HEK293 (cell line): ENCODE measurements around the gene EXTL1.

Experiments used
- CTCF ChIA-PET: fragments of 350-600 bp; formaldehyde crosslinking; extraction: SDS; loops from one replicate; lab custom pipeline; 2021; ENCODE audit warnings: antibody characterized with exemption; lab: Yijun Ruan, JAX
- POLR2A ChIA-PET: fragments of 300-600 bp; formaldehyde crosslinking; extraction: SDS; loops from one replicate; lab custom pipeline; 2020; ENCODE audit warnings: antibody characterized with exemption, inconsistent platforms; lab: Yijun Ruan, JAX
- H3K27ac ChIP-seq: fragments of 200-500 bp; sonication (Bioruptor generic); 2 replicates; pipeline ENCODE4 v1.5.1; 2014; ENCODE audit warnings: low read depth, low read length, control low read depth, inconsistent platforms; ENCODE audit errors: extremely low read depth
- H3K36me3 ChIP-seq, 2 experiments: fragments of 200-500 bp in 1 of 2; sonication (Bioruptor generic) in 1 of 2; 1 replicate in 1 of 2; 2 replicates in 1 of 2; pipeline ENCODE4 v1.5.1; 2014 to 2017; ENCODE audit warnings: inconsistent platforms in 2 of 2, low read length in 2 of 2; ENCODE audit not compliant: control insufficient read depth in 2 of 2, insufficient read depth in 1 of 2
- H3K4me1 ChIP-seq: fragments of 200-500 bp; sonication (Bioruptor generic); 2 replicates; pipeline ENCODE4 v1.5.1; 2014; ENCODE audit warnings: mild to moderate bottlenecking, low read length, inconsistent platforms; ENCODE audit not compliant: control insufficient read depth, insufficient read depth
- H3K4me3 ChIP-seq: 2 replicates; pipeline ENCODE4 v1.5.1; 2011; ENCODE audit warnings: low read depth, mild to moderate bottlenecking, control low read depth, low read length, moderate library complexity
- H3K9me3 ChIP-seq: fragments of 200-500 bp; sonication (Bioruptor generic); 2 replicates; pipeline ENCODE4 v1.5.1; 2014; ENCODE audit warnings: low read depth, low read length, inconsistent platforms; ENCODE audit not compliant: control insufficient read depth, insufficient read depth
- ATF2 ChIP-seq: fragments of 450-650 bp; formaldehyde crosslinking; IDR thresholded peaks from 2 replicates; pipeline ENCODE4 v1.5.1; 2016; ENCODE audit warnings: missing biosample characterization, missing genetic modification characterization, low read depth
- GLIS2 ChIP-seq: fragments of 450-650 bp; formaldehyde crosslinking; IDR thresholded peaks from 2 replicates; pipeline ENCODE4 v1.5.1; 2016; ENCODE audit warnings: missing biosample characterization, missing genetic modification characterization
- HIC1 ChIP-seq: fragments of 450-650 bp; formaldehyde crosslinking; IDR thresholded peaks from 2 replicates; pipeline ENCODE4 v1.5.1; 2016; ENCODE audit warnings: missing biosample characterization, missing genetic modification characterization
- KLF16 ChIP-seq: fragments of 450-650 bp; formaldehyde crosslinking; IDR thresholded peaks from 2 replicates; pipeline ENCODE4 v1.5.1; 2017; ENCODE audit warnings: missing biosample characterization, missing genetic modification characterization
- KLF8 ChIP-seq: fragments of 450-650 bp; formaldehyde crosslinking; IDR thresholded peaks from 2 replicates; pipeline ENCODE4 v1.5.1; 2016; ENCODE audit warnings: missing biosample characterization, missing genetic modification characterization
- MEIS1 ChIP-seq: sonication (generic); formaldehyde crosslinking; IDR thresholded peaks from 2 replicates; pipeline ENCODE4 v1.8.1; 2022; ENCODE audit warnings: missing genetic modification reagents, mild to moderate bottlenecking, borderline replicate concordance
- PBX3 ChIP-seq: sonication (generic); formaldehyde crosslinking; IDR thresholded peaks from 2 replicates; pipeline ENCODE4 v1.8.1; 2022; ENCODE audit warnings: mild to moderate bottlenecking, moderate library complexity, missing genetic modification reagents
- PRDM6 ChIP-seq: fragments of 450-650 bp; formaldehyde crosslinking; IDR thresholded peaks from 2 replicates; pipeline ENCODE4 v1.5.1; 2017; ENCODE audit warnings: missing biosample characterization, missing genetic modification characterization
- SCRT1 ChIP-seq: fragments of 450-650 bp; formaldehyde crosslinking; IDR thresholded peaks from 2 replicates; pipeline ENCODE4 v1.5.1; 2016; ENCODE audit warnings: missing biosample characterization, missing genetic modification characterization, borderline replicate concordance
- TRIM28 ChIP-seq: IDR thresholded peaks from 2 replicates; pipeline ENCODE4 v1.6.1; 2011; ENCODE audit warnings: low read length, control low read depth, borderline replicate concordance
- YY1 ChIP-seq: fragments of 450-650 bp; formaldehyde crosslinking; IDR thresholded peaks from 2 replicates; pipeline ENCODE4 v1.5.1; 2018; ENCODE audit warnings: missing biosample characterization, missing genetic modification characterization
- ZBTB21 ChIP-seq: fragments of 450-650 bp; formaldehyde crosslinking; IDR thresholded peaks from 2 replicates; pipeline ENCODE4 v1.5.1; 2017; ENCODE audit warnings: missing biosample characterization, missing genetic modification characterization
- ZBTB26 ChIP-seq: fragments of 450-650 bp; formaldehyde crosslinking; optimal IDR thresholded peaks from 2 replicates; pipeline ENCODE3; 2016; ENCODE audit warnings: missing biosample characterization, mild to moderate bottlenecking, missing genetic modification characterization
- ZEB2 ChIP-seq: fragments of 450-650 bp; formaldehyde crosslinking; IDR thresholded peaks from 2 replicates; pipeline ENCODE4 v1.5.1; 2016; ENCODE audit warnings: missing biosample characterization, missing genetic modification characterization
- ZFP3 ChIP-seq: fragments of 450-650 bp; formaldehyde crosslinking; IDR thresholded peaks from 2 replicates; pipeline ENCODE4 v1.5.1; 2016; ENCODE audit warnings: low read depth, missing biosample characterization, missing genetic modification characterization
- ZFP41 ChIP-seq: fragments of 450-650 bp; formaldehyde crosslinking; IDR thresholded peaks from 2 replicates; pipeline ENCODE4 v1.5.1; 2016; ENCODE audit warnings: missing biosample characterization, missing genetic modification characterization, borderline replicate concordance
- ZNF10 ChIP-seq: fragments of 450-650 bp; formaldehyde crosslinking; IDR thresholded peaks from 2 replicates; pipeline ENCODE4 v1.5.1; 2017; ENCODE audit warnings: missing biosample characterization, missing genetic modification characterization
- ZNF140 ChIP-seq: fragments of 450-650 bp; formaldehyde crosslinking; IDR thresholded peaks from 2 replicates; pipeline ENCODE4 v1.5.1; 2016; ENCODE audit warnings: missing biosample characterization, missing genetic modification characterization
- ZNF169 ChIP-seq: fragments of 450-650 bp; formaldehyde crosslinking; IDR thresholded peaks from 2 replicates; pipeline ENCODE4 v1.5.1; 2016; ENCODE audit warnings: missing biosample characterization, missing genetic modification characterization
- ZNF184 ChIP-seq: fragments of 450-650 bp; IDR thresholded peaks from 2 replicates; pipeline ENCODE4 v1.5.1; 2018; ENCODE audit warnings: missing biosample characterization, mild to moderate bottlenecking, missing genetic modification characterization
- ZNF214 ChIP-seq: fragments of 450-650 bp; formaldehyde crosslinking; IDR thresholded peaks from 2 replicates; pipeline ENCODE4 v1.5.1; 2017; ENCODE audit warnings: missing biosample characterization, mild to moderate bottlenecking, missing genetic modification characterization, borderline replicate concordance
- ZNF239 ChIP-seq: fragments of 450-650 bp; formaldehyde crosslinking; IDR thresholded peaks from 2 replicates; pipeline ENCODE4 v1.5.1; 2016; ENCODE audit warnings: missing biosample characterization, missing genetic modification characterization
- ZNF433 ChIP-seq: fragments of 450-650 bp; formaldehyde crosslinking; IDR thresholded peaks from 2 replicates; pipeline ENCODE4 v1.5.1; 2016; ENCODE audit warnings: missing biosample characterization, missing genetic modification characterization, low read depth
- ZNF501 ChIP-seq: fragments of 450-650 bp; formaldehyde crosslinking; IDR thresholded peaks from 2 replicates; pipeline ENCODE4 v1.5.1; 2016; ENCODE audit warnings: missing biosample characterization, missing genetic modification characterization
- ZNF510 ChIP-seq: fragments of 450-650 bp; formaldehyde crosslinking; IDR thresholded peaks from 2 replicates; pipeline ENCODE4 v1.5.1; 2018; ENCODE audit warnings: mild to moderate bottlenecking, missing genetic modification characterization, missing biosample characterization; ENCODE audit not compliant: insufficient replicate concordance
- ZNF623 ChIP-seq: fragments of 450-650 bp; formaldehyde crosslinking; IDR thresholded peaks from 2 replicates; pipeline ENCODE4 v1.5.1; 2016; ENCODE audit warnings: missing biosample characterization, missing genetic modification characterization
- ZNF626 ChIP-seq: fragments of 450-650 bp; sonication (Bioruptor Pico); formaldehyde crosslinking; IDR thresholded peaks from 2 replicates; pipeline ENCODE4 v1.5.1; 2018; ENCODE audit warnings: missing biosample characterization, missing genetic modification characterization, inconsistent platforms
- ZNF629 ChIP-seq: fragments of 450-650 bp; formaldehyde crosslinking; IDR thresholded peaks from 2 replicates; pipeline ENCODE4 v1.5.1; 2017; ENCODE audit warnings: missing biosample characterization, missing genetic modification characterization
- ZNF660 ChIP-seq: fragments of 450-650 bp; IDR thresholded peaks from 2 replicates; pipeline ENCODE4 v1.5.1; 2018; ENCODE audit warnings: missing biosample characterization, mild to moderate bottlenecking, missing genetic modification characterization
- ZNF664 ChIP-seq: fragments of 450-650 bp; formaldehyde crosslinking; IDR thresholded peaks from 2 replicates; pipeline ENCODE4 v1.5.1; 2016; ENCODE audit warnings: missing biosample characterization, missing genetic modification characterization
- ZNF785 ChIP-seq: fragments of 450-650 bp; formaldehyde crosslinking; IDR thresholded peaks from 2 replicates; pipeline ENCODE4 v1.5.1; 2016; ENCODE audit warnings: missing biosample characterization, missing genetic modification characterization

The EXTL1 gene

GRCh38 chr1:25978403-25978802, 43.2 kb upstream of the EXTL1 start:
- H3K9me3 ChIP-seq: no peaks in the 10 kb centered on the region
- TF ChIP-seq ZNF664 (no peak), ZNF184 (no peak), ZEB2 (tag by site-specific recombination) (no peak), ZFP3 (no peak), ZNF623 (no peak), ZNF501 (tag by site-specific recombination) (no peak), GLIS2 (tag by site-specific recombination) (no peak), ZNF10 (no peak), MEIS1 (CRISPR knock-in tag) (no peak), ZNF169 (tag by site-specific recombination) (no peak), TRIM28 (no peak), ZNF660 (tag by site-specific recombination) (no peak), ZFP41 (tag by site-specific recombination) (no peak), ZNF214 (tag by site-specific recombination) (no peak), ZNF629 (tag by site-specific recombination) (no peak), ZNF510 (tag by site-specific recombination) (no peak), PRDM6 (tag by site-specific recombination) (no peak)

GRCh38 chr1:25979210-25979609, 42.4 kb upstream of the EXTL1 start:
- H3K36me3 ChIP-seq: peaks cover 10 to 68% of the 10 kb centered on the region in 2 experiments
- H3K4me1 ChIP-seq: no peaks in the 10 kb centered on the region
- H3K27ac ChIP-seq: no peak overlapping the region
- ChIA-PET CTCF (interaction anchor here (1.0 kb wide), 1 partner anchor 84 kb away, joined by 4 read pairs; no protein-coding TSS in a partner anchor), POLR2A (no interaction called here)
- H3K9me3 ChIP-seq: no peaks in the 10 kb centered on the region
- H3K4me3 ChIP-seq: no peak overlapping the region
- TF ChIP-seq ZNF623: no peak
- no peak for TF ChIP-seq ZNF239 (tag by site-specific recombination)
- no peak for TF ChIP-seq GLIS2 (tag by site-specific recombination)
- no peak for TF ChIP-seq ZNF785
- no peak for TF ChIP-seq ZNF626 (tag by site-specific recombination)
- no peak for TF ChIP-seq ATF2 (tag by site-specific recombination)
- no peak for TF ChIP-seq ZNF433 (tag by site-specific recombination)
- no peak for TF ChIP-seq ZBTB21
- no peak for TF ChIP-seq PBX3 (CRISPR knock-in tag)
- TF ChIP-seq YY1 (tag by site-specific recombination): no peak
- no peak for TF ChIP-seq ZNF140 (tag by site-specific recombination)
- TF ChIP-seq ZBTB26 (tag by site-specific recombination): no peak
- TF ChIP-seq KLF8 (tag by site-specific recombination): no peak
- TF ChIP-seq HIC1 (tag by site-specific recombination): no peak
- TF ChIP-seq SCRT1: no peak
- TF ChIP-seq ZFP3: no peak
- TF ChIP-seq KLF16 (tag by site-specific recombination): no peak

More at GRCh38 chr1:25978403-25978802, 43.2 kb upstream of the EXTL1 start:
- no peak overlapping the region for H3K27ac ChIP-seq
- CTCF ChIA-PET: interaction anchor here (1.0 kb wide), 1 partner anchor 83 kb away, joined by 4 read pairs; no protein-coding TSS in a partner anchor
- no peak overlapping the region for H3K4me3 ChIP-seq
- POLR2A ChIA-PET: no interaction called here
- H3K4me1 ChIP-seq: no peaks in the 10 kb centered on the region
- H3K36me3 ChIP-seq: peaks cover 10 to 68% of the 10 kb centered on the region in 2 experiments
